Astrocyte (in vitro differentiated cells and primary cell): ENCODE data around the gene RANBP3. TPM values are rescaled to one million over a fixed set of nuclear protein-coding genes. Genes with fewer than 3 reads are reported as not detected.

Experiments
- DNase-seq: peaks from one replicate; pipeline ENCODE4 v3.0.0-alpha.2; 2010; ENCODE audit warnings: low read depth
- FAIRE-seq: peaks from 2 replicates; lab custom pipeline; 2011; peaks lifted over from hg19 to GRCh38; lab: Jason Lieb, UNC
- H2AFZ ChIP-seq: 2 replicates; pipeline ENCODE4 v1.6.0; 2012; ENCODE audit warnings: low read depth, low read length, inconsistent platforms
- H3K27ac ChIP-seq: 2 replicates; pipeline ENCODE4 v1.5.1; 2011; ENCODE audit warnings: low read depth, low read length, inconsistent platforms
- H3K27me3 ChIP-seq: 2 replicates; pipeline ENCODE4 v1.6.0; 2011; ENCODE audit warnings: low read length, inconsistent platforms; ENCODE audit not compliant: insufficient read depth
- H3K36me3 ChIP-seq: 2 replicates; pipeline ENCODE4 v1.5.1; 2011; ENCODE audit warnings: low read length, inconsistent platforms; ENCODE audit not compliant: insufficient read depth
- H3K4me1 ChIP-seq: 2 replicates; pipeline ENCODE4 v1.5.1; 2011; ENCODE audit warnings: low read length, inconsistent platforms; ENCODE audit not compliant: insufficient read depth
- H3K4me2 ChIP-seq: 2 replicates; pipeline ENCODE4 v1.6.0; 2012; ENCODE audit warnings: low read length, inconsistent platforms
- H3K4me3 ChIP-seq: 2 replicates; pipeline ENCODE4 v1.5.1; 2011; ENCODE audit warnings: low read depth, mild to moderate bottlenecking, low read length, inconsistent platforms; ENCODE audit not compliant: insufficient read depth
- H3K79me2 ChIP-seq: 2 replicates; pipeline ENCODE4 v1.6.0; 2012; ENCODE audit warnings: mild to moderate bottlenecking, low read length, inconsistent platforms; ENCODE audit not compliant: insufficient read depth
- H3K9ac ChIP-seq: 2 replicates; pipeline ENCODE4 v1.6.0; 2012; ENCODE audit warnings: mild to moderate bottlenecking, low read length, inconsistent platforms
- H3K9me3 ChIP-seq: 2 replicates; pipeline ENCODE4 v1.5.1; 2012; ENCODE audit warnings: low read depth, mild to moderate bottlenecking, low read length, inconsistent platforms; ENCODE audit not compliant: insufficient read depth
- H4K20me1 ChIP-seq: 2 replicates; pipeline ENCODE4 v1.6.0; 2012; ENCODE audit warnings: low read length, inconsistent platforms; ENCODE audit not compliant: insufficient read depth
- H3K27ac Mint-ChIP-seq: one replicate; pipeline ENCODE4 v1.8.0; 2021; ENCODE audit warnings: mild to moderate bottlenecking, mixed read lengths; ENCODE audit not compliant: unreplicated experiment
- H3K27me3 Mint-ChIP-seq: one replicate; pipeline ENCODE4 v1.8.0; 2021; ENCODE audit warnings: low read depth, mixed read lengths; ENCODE audit not compliant: unreplicated experiment
- H3K36me3 Mint-ChIP-seq: one replicate; pipeline ENCODE4 v1.8.0; 2021; ENCODE audit warnings: low read depth, mixed read lengths; ENCODE audit not compliant: unreplicated experiment
- H3K4me1 Mint-ChIP-seq: one replicate; pipeline ENCODE4 v1.8.0; 2021; ENCODE audit warnings: low read depth, mixed read lengths; ENCODE audit not compliant: unreplicated experiment
- H3K4me3 Mint-ChIP-seq: one replicate; pipeline ENCODE4 v1.8.0; 2021; ENCODE audit warnings: mild to moderate bottlenecking, moderate library complexity, mixed read lengths; ENCODE audit not compliant: unreplicated experiment
- H3K9me3 Mint-ChIP-seq: one replicate; pipeline ENCODE4 v1.8.0; 2021; ENCODE audit warnings: mild to moderate bottlenecking, mixed read lengths; ENCODE audit not compliant: unreplicated experiment
- CTCF ChIP-seq: IDR thresholded peaks from 2 replicates; pipeline ENCODE4 v1.5.1; 2011; ENCODE audit warnings: low read depth, mild to moderate bottlenecking, inconsistent platforms, low read length, moderate library complexity; ENCODE audit not compliant: insufficient read depth
- EZH2 ChIP-seq: IDR thresholded peaks from 2 replicates; pipeline ENCODE4 v1.6.1; 2012; ENCODE audit warnings: mild to moderate bottlenecking, low read length, inconsistent platforms; ENCODE audit not compliant: insufficient read depth
- total RNA-seq: library from RNA; stranded (reverse); gene quantifications from 2 replicates; pipeline ENCODE4 v1.2.1, GENCODE V29; 2021

RANBP3 gene
- total RNA-seq, 1 donor from 2014 or later = 70.5 TPM

GRCh38 chr19:6020166-6020882 lies 42.4 kb upstream of the RANBP3 start:
- no peak for FAIRE-seq
- H3K4me1 Mint-ChIP-seq = peaks cover 16% of the 10 kb centered on the region
- H3K9me3 ChIP-seq = no peaks in the 10 kb centered on the region
- no peaks in the 10 kb centered on the region for H3K27me3 ChIP-seq
- no peak overlapping the region for H2AFZ ChIP-seq
- H3K4me1 ChIP-seq = peaks cover 13% of the 10 kb centered on the region
- H3K4me3 ChIP-seq = no peak overlapping the region
- H3K36me3 Mint-ChIP-seq = no peaks in the 10 kb centered on the region
- H3K4me2 ChIP-seq = no peak overlapping the region
- H3K9ac ChIP-seq = no peak overlapping the region
- DNase-seq = no peak
- peaks cover 27% of the 10 kb centered on the region for H3K27me3 Mint-ChIP-seq
- no peak overlapping the region for H3K4me3 Mint-ChIP-seq
- no peaks in the 10 kb centered on the region for H3K36me3 ChIP-seq
- no peak overlapping the region for H3K27ac ChIP-seq
- H3K79me2 ChIP-seq = no peaks in the 10 kb centered on the region
- TF ChIP-seq CTCF (no peak), EZH2 (no peak)
- H4K20me1 ChIP-seq = peaks cover 3% of the 10 kb centered on the region
- peaks cover 1% of the 10 kb centered on the region for H3K9me3 Mint-ChIP-seq
- H3K27ac Mint-ChIP-seq = peak overlapping the region; percentile 75

- Histone ChIP-seq H3K27me3 (no peaks in the 10 kb centered on the region), H3K36me3 (no peaks in the 10 kb centered on the region), H3K79me2 (no peaks in the 10 kb centered on the region), H3K9ac (no peak overlapping the region), H3K27ac (no peak overlapping the region), H3K9me3 (no peaks in the 10 kb centered on the region), H3K4me2 (no peak overlapping the region), H3K4me1 (peaks cover 13% of the 10 kb centered on the region), H3K4me3 (no peak overlapping the region), H2AFZ (no peak overlapping the region), H4K20me1 (peaks cover 3% of the 10 kb centered on the region)
- H3K27ac Mint-ChIP-seq = no peak overlapping the region
- TF ChIP-seq EZH2 = no peak
- no peak for TF ChIP-seq CTCF
- peaks cover 18% of the 10 kb centered on the region for H3K4me1 Mint-ChIP-seq
- H3K27me3 Mint-ChIP-seq = peaks cover 27% of the 10 kb centered on the region
- FAIRE-seq (no peak), DNase-seq (no peak)
- no peaks in the 10 kb centered on the region for H3K36me3 Mint-ChIP-seq
- H3K9me3 Mint-ChIP-seq = peaks cover 1% of the 10 kb centered on the region
- H3K4me3 Mint-ChIP-seq = no peak overlapping the region
These were observed 40.8 kb upstream of the RANBP3 start for GRCh38 chr19:6018786-6019185.

- no peaks in the 10 kb centered on the region for H3K36me3 Mint-ChIP-seq
- Histone ChIP-seq H3K36me3 (no peaks in the 10 kb centered on the region), H3K9me3 (no peaks in the 10 kb centered on the region), H3K4me1 (peaks cover 2% of the 10 kb centered on the region), H3K27ac (no peak overlapping the region), H4K20me1 (peaks cover 3% of the 10 kb centered on the region), H3K79me2 (no peaks in the 10 kb centered on the region), H2AFZ (no peak overlapping the region), H3K4me2 (no peak overlapping the region), H3K27me3 (no peaks in the 10 kb centered on the region), H3K9ac (no peak overlapping the region), H3K4me3 (no peak overlapping the region)
- FAIRE-seq (no peak), DNase-seq (no peak)
- no peak overlapping the region for H3K4me3 Mint-ChIP-seq
- peaks cover 13% of the 10 kb centered on the region for H3K4me1 Mint-ChIP-seq
- H3K27me3 Mint-ChIP-seq = peaks cover 27% of the 10 kb centered on the region
- H3K9me3 Mint-ChIP-seq = peaks cover 1% of the 10 kb centered on the region
- H3K27ac Mint-ChIP-seq = no peak overlapping the region
- TF ChIP-seq CTCF = no peak
- no peak for TF ChIP-seq EZH2
These were observed 39.6 kb upstream of the RANBP3 start for GRCh38 chr19:6017576-6017975.
